T-helper 1 cell treated with Interleukin-12 subunit alpha and Interleukin-12 subunit beta and Interleukin-4 antibody, amounts not matched to agents 30 ng/mL and 1 ng/mL, for 36 hours (primary cell): ENCODE data around the gene KLK5. TPM values are rescaled to one million over a fixed set of nuclear protein-coding genes. Genes with fewer than 3 reads are reported as not detected.

Source experiments
- total RNA-seq: library from RNA; stranded (reverse); gene quantifications from 2 replicates; pipeline ENCODE4 v1.2.3, GENCODE V29; 2022

The KLK5 gene
- total RNA-seq, 1 donor from 2014 or later = not detected

Other genes starting within 250 kb of the KLK5 start
- gene SHANK1, start 233.2 kb downstream of the KLK5 start, total RNA-seq = not detected in 2 replicates
- 0.80 and 0.93 TPM in 2 replicates for gene CLEC11A, start 229.7 kb downstream of the KLK5 start, total RNA-seq
- not detected in 2 replicates for gene GPR32, start 182.6 kb downstream of the KLK5 start, total RNA-seq
- not detected in 2 replicates for gene ACP4, start 162.6 kb downstream of the KLK5 start, total RNA-seq
- 1.1 and 1.6 TPM in 2 replicates for gene KLK1, start 129.3 kb downstream of the KLK5 start, total RNA-seq
- not detected in 2 replicates for gene KLK15, start 119.5 kb downstream of the KLK5 start, total RNA-seq
- gene KLK3, start 98.1 kb downstream of the KLK5 start, total RNA-seq = not detected in 2 replicates
- 0.24 TPM in 1 of 2 replicates, not detected in the other for gene KLK2, start 79.6 kb downstream of the KLK5 start, total RNA-seq
- not detected in 2 replicates for gene KLK4, start 41.6 kb downstream of the KLK5 start, total RNA-seq
- gene KLK6, start 16.6 kb upstream of the KLK5 start, total RNA-seq = not detected in 2 replicates
- gene KLK7, start 30.9 kb upstream of the KLK5 start, total RNA-seq = not detected in 2 replicates
- not detected in 2 replicates for gene KLK8, start 48.6 kb upstream of the KLK5 start, total RNA-seq
- not detected in 2 replicates for gene KLK10, start 66.7 kb upstream of the KLK5 start, total RNA-seq
- not detected in 2 replicates for gene KLK11, start 73.6 kb upstream of the KLK5 start, total RNA-seq
- not detected in 2 replicates for gene KLK12, start 82.0 kb upstream of the KLK5 start, total RNA-seq
- gene KLK13, start 112.1 kb upstream of the KLK5 start, total RNA-seq = not detected in 2 replicates
- 0.85 and 0.93 TPM in 2 replicates for gene KLK14, start 129.8 kb upstream of the KLK5 start, total RNA-seq
- 8.2 and 9.1 TPM in 2 replicates for gene CTU1, start 155.4 kb upstream of the KLK5 start, total RNA-seq
- 0.12 and 0.29 TPM in 2 replicates for gene SIGLEC9, start 171.9 kb upstream of the KLK5 start, total RNA-seq
- gene SIGLEC7, start 189.3 kb upstream of the KLK5 start, total RNA-seq = not detected in 2 replicates